HL-60 (cell line): ENCODE results near the gene HRK.

ENCODE experiments used
- DNase-seq, 2 experiments: peaks; one replicate each; pipeline ENCODE4 v3.0.0-alpha.2; 2010 to 2020; ENCODE audit warnings: low read depth in 1 of 2, low spot score in 1 of 2
- H3K27ac ChIP-seq: fragments of 250-450 bp; sonication (Bioruptor Pico); replicated peaks from 2 replicates; pipeline ENCODE4 v1.5.1; 2020; ENCODE audit warnings: mild to moderate bottlenecking, moderate library complexity
- H3K27me3 ChIP-seq: fragments of 250-450 bp; sonication (Bioruptor Pico); 2 replicates; pipeline ENCODE4 v1.5.1; 2021; ENCODE audit warnings: mild to moderate bottlenecking, moderate library complexity; ENCODE audit not compliant: insufficient read depth, poor library complexity, severe bottlenecking
- H3K4me3 ChIP-seq: replicated peaks from 2 replicates; pipeline ENCODE4 v1.5.1; 2011; ENCODE audit warnings: mild to moderate bottlenecking, control low read depth, low read length; ENCODE audit not compliant: insufficient read depth
- CTCF ChIP-seq: IDR thresholded peaks from one replicate; pipeline ENCODE4 v1.5.1; 2011; ENCODE audit warnings: low read length, control low read depth, inconsistent platforms; ENCODE audit not compliant: insufficient read depth
- GABPA ChIP-seq: IDR thresholded peaks from 2 replicates; pipeline ENCODE4 v1.6.1; 2012; ENCODE audit warnings: low read depth
- POLR2AphosphoS5 ChIP-seq: IDR thresholded peaks from 2 replicates; pipeline ENCODE4 v1.6.1; 2012; ENCODE audit warnings: low read depth
- SPI1 ChIP-seq: IDR thresholded peaks from 2 replicates; pipeline ENCODE4 v1.6.1; 2012; ENCODE audit warnings: low read depth, mild to moderate bottlenecking, borderline replicate concordance
- long read RNA-seq: library from polyadenylated mRNA; unstranded; transcript quantifications from one replicate; pipeline ENCODE4 v2.0.0, GENCODE V29; 2020
- TF ChIP-seq, protein P1 (sequence below): IDR thresholded peaks from 2 replicates; pipeline ENCODE4 v1.6.1; 2012; ENCODE audit warnings: low read depth; ENCODE audit not compliant: insufficient replicate concordance

The HRK gene
- long read RNA-seq = 0 reads

DNA sequence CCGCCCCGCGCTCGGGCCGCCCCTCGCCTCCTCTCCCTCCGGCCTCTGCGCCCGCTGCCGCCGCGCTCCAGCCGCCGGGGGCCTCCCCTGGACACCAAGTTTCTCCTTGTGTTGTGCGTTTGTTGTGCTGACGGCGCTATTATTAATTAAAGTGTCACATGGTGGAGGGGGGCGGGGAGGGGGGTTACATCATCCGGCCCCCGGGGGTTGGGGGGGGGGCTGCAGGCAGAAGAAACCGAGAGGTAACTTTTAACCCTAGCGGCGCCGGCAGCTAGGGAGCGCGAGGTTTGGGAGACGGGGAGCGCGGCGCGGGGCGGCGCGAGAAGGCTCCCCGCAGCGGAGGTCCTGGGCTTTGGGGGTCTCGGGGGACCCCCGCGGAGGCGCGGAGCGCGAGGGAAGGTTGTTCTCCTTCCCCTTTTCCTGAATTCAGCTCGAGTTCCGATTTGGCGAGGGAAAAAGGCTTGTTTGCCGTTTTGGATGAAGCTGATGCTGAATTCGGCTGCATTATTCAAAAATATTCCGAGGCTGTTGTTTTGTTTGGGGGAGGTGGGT lies at the start of gene HRK:
TSS of gene HRK (minus strand) at position 117 of the 552 bp plus-strand sequence. CDS start 134 bp downstream, outside the sequence.
- peaks cover 62% of the 10 kb centered on the region for H3K27me3 ChIP-seq
- no peak for DNase-seq
- no peak for TF ChIP-seq CTCF
- no peak for TF ChIP-seq GABPA
- TF ChIP-seq, protein P1, sequence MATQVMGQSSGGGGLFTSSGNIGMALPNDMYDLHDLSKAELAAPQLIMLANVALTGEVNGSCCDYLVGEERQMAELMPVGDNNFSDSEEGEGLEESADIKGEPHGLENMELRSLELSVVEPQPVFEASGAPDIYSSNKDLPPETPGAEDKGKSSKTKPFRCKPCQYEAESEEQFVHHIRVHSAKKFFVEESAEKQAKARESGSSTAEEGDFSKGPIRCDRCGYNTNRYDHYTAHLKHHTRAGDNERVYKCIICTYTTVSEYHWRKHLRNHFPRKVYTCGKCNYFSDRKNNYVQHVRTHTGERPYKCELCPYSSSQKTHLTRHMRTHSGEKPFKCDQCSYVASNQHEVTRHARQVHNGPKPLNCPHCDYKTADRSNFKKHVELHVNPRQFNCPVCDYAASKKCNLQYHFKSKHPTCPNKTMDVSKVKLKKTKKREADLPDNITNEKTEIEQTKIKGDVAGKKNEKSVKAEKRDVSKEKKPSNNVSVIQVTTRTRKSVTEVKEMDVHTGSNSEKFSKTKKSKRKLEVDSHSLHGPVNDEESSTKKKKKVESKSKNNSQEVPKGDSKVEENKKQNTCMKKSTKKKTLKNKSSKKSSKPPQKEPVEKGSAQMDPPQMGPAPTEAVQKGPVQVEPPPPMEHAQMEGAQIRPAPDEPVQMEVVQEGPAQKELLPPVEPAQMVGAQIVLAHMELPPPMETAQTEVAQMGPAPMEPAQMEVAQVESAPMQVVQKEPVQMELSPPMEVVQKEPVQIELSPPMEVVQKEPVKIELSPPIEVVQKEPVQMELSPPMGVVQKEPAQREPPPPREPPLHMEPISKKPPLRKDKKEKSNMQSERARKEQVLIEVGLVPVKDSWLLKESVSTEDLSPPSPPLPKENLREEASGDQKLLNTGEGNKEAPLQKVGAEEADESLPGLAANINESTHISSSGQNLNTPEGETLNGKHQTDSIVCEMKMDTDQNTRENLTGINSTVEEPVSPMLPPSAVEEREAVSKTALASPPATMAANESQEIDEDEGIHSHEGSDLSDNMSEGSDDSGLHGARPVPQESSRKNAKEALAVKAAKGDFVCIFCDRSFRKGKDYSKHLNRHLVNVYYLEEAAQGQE = no peak
- no peak for TF ChIP-seq SPI1
- TF ChIP-seq POLR2AphosphoS5 = no peak
- no peak within 1 kb of the TSS for H3K27ac ChIP-seq
- no peak within 1 kb of the TSS for H3K4me3 ChIP-seq

GRCh38 chr12:116929885-116930284 lies 48.6 kb upstream of the HRK start:
- H3K4me3 ChIP-seq = no peak overlapping the region
- TF ChIP-seq SPI1 (no peak), CTCF (no peak), GABPA (no peak), POLR2AphosphoS5 (no peak)
- TF ChIP-seq, protein P1 = no peak
- DNase-seq = no peak
- H3K27ac ChIP-seq = no peak overlapping the region
- no peaks in the 10 kb centered on the region for H3K27me3 ChIP-seq

DNA sequence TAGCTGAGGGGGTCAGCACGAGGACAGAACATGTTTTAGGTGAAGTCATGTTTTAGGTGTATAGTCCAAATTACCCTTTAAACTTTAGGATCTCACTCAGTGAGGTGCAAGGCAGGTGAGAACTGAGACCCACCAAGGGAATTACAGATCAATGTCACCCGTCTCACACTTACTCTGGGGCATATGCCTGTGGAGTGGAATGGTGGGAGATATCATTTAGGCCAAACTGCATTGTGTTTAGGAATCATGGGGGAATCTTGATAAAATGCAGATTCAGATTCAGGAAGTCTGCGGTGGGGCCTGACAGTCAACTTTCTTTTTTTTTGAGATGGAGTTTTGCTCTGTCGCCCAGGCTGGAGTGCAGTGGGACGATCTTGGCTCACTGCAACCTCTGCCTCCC lies 47.3 kb upstream of the HRK start:
- TF ChIP-seq, protein P1 = no peak
- TF ChIP-seq GABPA (no peak), SPI1 (no peak), POLR2AphosphoS5 (no peak)

More for the DNA sequence above, 47.3 kb upstream of the HRK start:
- Histone ChIP-seq H3K4me3 (no peak overlapping the region), H3K27ac (no peak overlapping the region), H3K27me3 (no peaks in the 10 kb centered on the region)
- no peak for DNase-seq
